Measurements from ENCODE around the gene COL27A1.

Gene COL27A1

GRCh38 chr9:114230068-114230467 lies 74.7 kb downstream of the COL27A1 start:
- no peak for DNase-seq

- DNase-seq, result no peak
Observed at GRCh38 chr9:114231273-114231672, 75.9 kb downstream of the COL27A1 start.

DNA sequence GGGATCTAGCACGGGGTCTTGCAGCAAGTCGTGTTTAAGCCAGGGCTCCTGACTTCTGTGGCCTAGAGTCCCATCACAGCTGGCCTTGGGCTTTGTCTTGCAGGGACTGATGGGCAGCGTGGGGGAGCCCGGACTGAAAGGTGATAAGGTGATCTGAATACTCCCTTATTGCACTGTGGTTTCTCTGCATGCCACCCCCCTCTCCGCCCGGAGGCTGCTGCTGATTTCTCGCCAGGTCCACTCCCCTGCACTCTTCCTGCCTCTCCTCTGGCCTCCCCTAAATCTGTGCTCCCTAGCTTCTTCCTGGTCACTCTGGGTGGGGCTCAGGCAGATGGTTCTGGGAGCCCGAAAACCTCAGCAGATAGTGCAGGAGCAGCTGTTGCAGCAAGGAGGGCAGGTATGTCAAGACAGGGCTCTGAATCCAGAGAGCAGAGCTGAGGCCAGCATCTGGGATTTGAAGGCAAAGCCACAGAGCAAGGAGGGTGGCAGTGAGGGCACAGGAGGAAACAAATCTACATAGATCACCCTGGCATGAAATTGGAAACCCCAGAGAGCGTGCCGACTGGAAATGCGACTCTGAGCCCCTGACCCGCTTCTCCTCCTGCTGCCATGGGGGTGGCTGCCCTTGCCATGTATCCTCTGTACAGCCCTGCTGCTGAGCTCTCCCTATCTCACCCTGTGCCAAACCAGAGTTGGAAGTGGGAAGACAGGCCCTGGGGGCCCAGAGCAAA lies 76.5 kb downstream of the COL27A1 start:
- no peak for DNase-seq

DNA sequence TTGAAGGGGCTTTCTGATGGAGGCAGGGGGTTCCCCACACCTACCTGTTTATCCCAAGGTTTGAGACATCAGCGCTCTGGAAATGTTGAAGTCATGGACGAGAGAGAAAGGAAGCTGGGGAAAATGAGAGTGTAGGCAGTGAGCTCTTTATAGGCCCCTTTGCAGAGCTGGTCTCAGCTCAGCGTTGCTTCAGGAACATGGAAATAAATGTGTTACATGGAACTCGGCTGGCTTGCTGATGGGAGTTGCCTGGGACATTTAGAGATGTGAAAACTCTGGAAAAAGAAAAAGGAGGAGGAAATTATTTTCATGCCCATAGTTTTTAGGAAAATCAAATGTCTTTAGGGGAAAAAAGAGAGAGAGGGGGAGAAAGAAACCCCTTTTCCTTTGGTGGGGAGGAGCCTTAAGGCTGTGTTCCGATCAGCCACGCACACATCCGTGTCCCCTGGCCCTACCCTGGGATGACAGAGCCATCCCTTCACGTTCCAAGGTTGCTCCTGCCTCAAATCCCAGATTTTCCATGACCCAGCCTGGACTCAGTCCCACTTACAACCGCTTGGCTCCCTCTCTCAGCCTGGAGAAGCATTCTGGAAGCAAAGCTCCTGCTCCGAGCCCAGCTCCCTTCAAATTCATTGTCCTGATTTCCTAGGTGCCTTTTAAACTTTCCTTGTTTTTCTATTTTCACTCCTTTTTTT lies 78.3 kb downstream of the COL27A1 start:
- no peak for DNase-seq

GRCh38 chr9:114235033-114235661 lies 79.8 kb downstream of the COL27A1 start:
- DNase-seq, result no peak

GRCh38 chr9:114236391-114237138 lies 81.2 kb downstream of the COL27A1 start:
- no peak for DNase-seq

- no peak for DNase-seq
Observed at GRCh38 chr9:114237247-114237646, 81.9 kb downstream of the COL27A1 start.

- DNase-seq, result no peak
Observed at GRCh38 chr9:114237781-114238180, 82.4 kb downstream of the COL27A1 start.

- no peak for DNase-seq
Observed at GRCh38 chr9:114238472-114238871, 83.1 kb downstream of the COL27A1 start.

DNA sequence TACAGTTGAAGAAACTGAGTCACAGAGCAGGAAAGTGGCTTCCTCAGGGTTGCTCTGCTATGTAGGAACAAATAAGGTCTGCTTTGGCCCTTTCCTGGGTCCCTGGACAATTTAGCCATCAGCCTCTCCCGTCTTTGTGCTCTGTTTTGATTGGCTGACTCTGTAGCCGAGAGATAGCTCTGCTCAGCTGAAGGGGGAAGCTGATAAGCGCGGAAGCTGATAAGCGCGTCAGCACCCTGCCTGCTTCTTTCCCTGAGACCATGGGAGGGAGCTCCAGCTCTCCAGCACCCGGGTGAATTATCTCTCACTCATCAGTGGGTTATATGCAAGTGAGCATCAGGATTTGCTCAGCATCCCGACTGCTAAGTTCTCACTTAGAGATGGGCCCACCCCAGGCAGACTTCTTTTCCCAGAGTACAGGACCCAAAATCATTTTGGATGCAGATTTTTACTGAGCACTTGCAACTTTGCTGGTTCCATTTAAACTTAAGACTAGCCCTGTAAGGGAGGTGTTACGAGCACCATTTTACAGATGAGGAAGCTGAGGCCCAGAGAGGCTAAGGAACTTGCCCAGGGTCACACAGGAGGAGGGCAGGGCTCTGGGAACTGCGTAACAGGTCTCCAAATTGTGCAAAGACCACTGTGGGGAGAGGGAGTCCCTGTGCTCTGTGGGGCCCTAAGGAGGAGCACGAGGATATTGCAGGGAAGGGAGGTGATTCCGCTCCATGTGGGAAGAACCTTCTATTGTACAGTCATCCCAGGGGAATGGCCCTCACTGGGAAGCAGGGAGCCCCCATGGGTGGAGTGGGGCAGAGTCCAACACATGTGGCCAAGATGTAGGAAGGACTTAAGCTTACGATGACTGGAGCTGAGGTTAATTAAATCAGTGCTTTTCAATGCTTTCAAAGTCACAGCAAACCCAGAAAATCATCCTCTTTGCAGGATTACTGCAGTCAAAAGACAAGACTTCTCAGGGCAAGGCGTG lies 83.8 kb downstream of the COL27A1 start:
- DNase-seq, result no peak

DNA sequence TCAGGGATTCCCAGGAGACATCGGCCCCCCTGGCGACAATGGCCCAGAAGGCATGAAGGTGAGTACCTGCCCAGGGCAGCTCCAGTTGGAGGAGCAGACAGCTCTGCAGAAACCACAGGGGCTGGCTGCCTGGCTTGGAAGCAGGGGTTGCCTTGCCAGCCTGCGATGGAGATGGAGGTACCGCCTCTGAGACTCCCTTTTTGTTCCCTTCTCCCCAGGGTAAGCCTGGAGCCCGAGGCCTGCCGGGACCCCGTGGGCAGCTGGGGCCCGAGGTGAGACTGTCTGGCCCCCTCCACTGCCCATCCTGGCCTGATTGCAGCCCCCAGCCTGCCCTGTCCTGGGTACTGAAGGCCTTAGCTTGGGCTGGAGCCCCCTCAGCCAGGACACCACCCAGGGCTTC lies 84.9 kb downstream of the COL27A1 start:
- no peak for DNase-seq

DNA sequence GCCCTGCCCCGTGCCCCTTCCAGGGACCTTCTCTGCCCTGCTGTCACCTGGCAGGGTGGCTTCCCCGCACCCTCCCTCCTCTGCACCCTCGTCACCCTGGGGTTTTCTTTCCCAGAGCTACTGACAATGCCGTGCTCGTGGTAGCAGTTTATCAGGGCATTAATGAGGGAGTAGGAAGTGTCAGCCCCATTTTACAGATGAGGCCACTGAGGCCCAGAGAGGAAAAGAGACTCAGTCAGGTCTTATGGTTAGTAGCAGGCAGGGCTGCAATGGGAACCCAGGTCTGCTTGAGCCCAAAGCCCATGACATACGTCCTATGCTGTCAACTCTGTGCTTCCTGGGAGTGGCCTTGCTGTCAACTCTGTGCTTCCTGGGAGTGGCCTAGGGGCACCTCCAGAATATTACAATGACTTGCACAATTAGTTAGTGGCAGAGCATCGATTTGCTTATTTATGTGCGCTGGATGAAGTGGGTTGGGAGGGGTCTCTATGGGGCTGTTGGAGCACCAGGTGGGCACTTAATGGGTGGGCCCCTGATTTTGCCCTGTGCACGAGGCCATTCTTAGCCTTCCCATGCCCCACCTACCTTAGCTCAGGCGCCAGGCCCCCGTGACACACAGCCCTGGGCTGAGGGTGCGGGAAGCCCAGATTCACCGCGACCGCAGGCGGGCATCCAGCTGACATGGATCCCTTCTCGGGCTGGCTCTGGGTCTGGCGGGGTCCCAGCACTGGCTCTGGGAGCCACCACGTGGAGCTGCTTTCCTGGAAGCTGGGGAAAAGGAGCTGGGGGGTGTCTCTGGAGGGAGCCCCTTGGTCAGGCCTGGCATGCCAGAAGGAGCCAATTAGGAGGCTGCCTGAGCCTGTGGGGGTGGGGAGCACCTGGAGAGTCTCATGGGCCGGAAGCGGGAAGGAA lies 85.6 kb downstream of the COL27A1 start:
- no peak for DNase-seq

- no peak for DNase-seq
Observed at GRCh38 chr9:114242837-114243236, 87.5 kb downstream of the COL27A1 start.

- no peak for DNase-seq
Observed at GRCh38 chr9:114243240-114243639, 87.9 kb downstream of the COL27A1 start.

DNA sequence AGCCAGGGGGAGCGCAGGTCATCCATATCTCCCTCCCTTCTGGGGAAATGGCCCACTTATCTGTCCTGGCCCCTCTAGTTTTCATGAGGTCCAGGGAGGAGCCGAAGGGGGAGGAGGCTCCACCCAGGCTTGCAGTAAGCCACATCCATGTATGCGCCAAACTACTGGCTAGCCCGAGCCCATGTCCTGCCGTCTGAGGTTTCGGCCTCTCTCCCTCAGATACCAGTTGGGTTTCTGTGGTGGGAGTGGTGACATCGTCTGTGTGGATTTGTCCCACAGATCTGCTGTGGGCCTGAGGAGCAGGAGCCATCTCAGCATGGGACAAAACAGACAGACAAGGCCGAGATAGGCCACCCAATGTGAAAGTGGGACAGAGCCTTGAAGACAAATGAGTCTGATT lies 89.2 kb downstream of the COL27A1 start:
- no peak for DNase-seq

DNA sequence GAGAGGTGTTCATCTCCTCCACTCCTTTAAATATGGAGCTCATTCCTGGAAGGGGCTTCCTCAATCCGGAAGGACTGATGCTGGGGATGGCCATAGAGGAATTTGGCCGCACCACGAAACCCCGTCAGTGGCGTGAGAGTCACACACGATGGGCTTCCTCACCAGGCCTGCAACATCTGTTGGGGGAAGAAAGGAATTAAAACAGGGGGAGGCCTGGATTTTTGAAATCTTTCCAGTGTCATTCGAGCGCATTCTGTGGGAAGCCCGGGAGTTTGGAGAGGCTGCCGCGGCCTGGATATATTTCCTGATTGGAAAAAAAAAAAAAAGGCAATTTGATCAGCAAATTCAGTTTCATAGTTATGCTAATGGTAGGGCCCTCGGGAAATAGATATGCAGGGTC lies 91.2 kb downstream of the COL27A1 start:
- DNase-seq, result no peak

GRCh38 chr9:114247077-114247476 lies 91.7 kb downstream of the COL27A1 start:
- no peak for DNase-seq

- DNase-seq, result no peak
Observed at GRCh38 chr9:114247491-114247890, 92.2 kb downstream of the COL27A1 start.

DNA sequence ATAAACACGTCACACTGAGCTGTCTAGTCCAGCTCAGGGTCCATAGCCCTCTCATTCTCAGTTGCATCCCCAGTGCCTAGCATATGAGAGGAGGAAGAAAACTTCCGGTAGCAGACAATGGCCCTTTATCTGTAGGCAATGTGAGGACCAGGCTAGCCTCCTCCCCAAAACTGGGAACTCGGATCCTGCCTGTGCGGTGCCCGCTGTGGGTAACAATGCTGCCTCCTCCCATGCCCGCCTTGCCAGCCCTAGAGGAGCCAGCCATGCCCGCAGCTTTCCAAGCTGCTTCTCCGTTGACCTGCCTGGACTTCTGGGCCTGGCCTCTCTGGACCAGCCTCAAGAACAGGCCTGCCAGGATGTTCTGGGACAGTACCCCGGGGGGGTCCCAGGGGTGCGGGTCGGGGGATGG lies 93.0 kb downstream of the COL27A1 start:
- DNase-seq, result no peak

DNA sequence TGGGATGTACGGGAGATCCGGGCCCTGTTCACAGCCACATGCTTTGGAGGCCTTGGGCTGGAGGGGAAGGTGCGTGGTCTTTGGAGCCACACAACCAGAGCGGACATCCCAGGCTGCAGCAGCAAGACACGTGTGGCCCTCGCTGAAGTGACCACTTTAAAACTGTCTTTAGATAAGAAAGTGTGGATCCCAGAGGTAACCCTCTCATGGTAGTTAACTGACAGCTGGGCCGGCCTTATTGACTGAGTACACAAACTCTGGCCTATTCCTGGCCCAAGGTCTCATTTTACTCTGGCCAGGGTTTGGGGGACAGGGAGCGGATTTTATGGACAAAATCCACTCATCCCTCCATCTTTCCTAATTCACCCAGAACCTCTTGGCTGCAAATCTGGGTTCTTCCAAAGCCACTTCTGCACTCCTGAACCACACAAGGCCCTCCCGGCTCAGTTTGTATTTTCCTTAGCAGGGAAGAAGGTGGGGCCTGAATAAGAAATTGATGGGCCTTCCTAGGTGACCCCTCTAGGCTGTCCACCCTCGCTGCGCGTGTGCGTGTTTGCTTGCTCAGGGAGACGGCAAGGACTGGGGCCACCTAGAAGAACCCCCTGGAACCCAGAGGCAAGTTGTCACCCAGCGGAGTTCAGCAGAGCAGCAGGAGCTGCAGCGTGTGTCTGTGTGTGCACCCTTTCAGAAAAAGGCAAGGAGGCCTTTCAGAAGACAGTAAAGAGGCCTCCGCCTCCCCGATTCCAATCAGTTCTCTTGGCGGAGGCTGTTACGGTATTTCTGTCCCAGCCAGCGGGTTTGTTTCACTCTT lies 94.3 kb downstream of the COL27A1 start:
- no peak for DNase-seq

Data from GF-D8 (cell line).